Measurements from ENCODE around the gene ACTL7B. TPM values are rescaled to one million over a fixed set of nuclear protein-coding genes. Genes with fewer than 3 reads are reported as not detected.

ACTL7B gene
- total and polyA plus RNA-seq, 2 of the 4 experiments (the other 2 are of a cell fraction): not detected

- intact Hi-C loops (cut with micrococcal nuclease) (no loop called here), in situ Hi-C loops (cut with MboI; ENCODE audit: low sequenced_read_pairs) (no loop called here), dilution Hi-C loops (cut with HindIII; ENCODE audit: low sequenced_read_pairs, unreplicated experiment) (no loop called here)
- POLR2A ChIA-PET (ENCODE audit: unreplicated experiment): no interaction called here
- peaks cover 3% of the 10 kb centered on the region; the same call in 1 of the 2 replicates for H3K9me1 ChIP-seq (ENCODE audit: insufficient read depth, low read length)
- no peaks in the 10 kb centered on the region for H3K27me3 ChIP-seq (ENCODE audit: control insufficient read depth, insufficient read depth, low read length)
- H3K9ac ChIP-seq (ENCODE audit: low read depth, low read length): no peak overlapping the region
- no peak overlapping the region for H4K5ac ChIP-seq (ENCODE audit: low read depth, low read length)
- H3K18ac ChIP-seq (ENCODE audit: low read depth, low read length): no peak overlapping the region
- H4K8ac ChIP-seq (ENCODE audit: low read depth in 2 of 2, low read length in 2 of 2): no peak overlapping the region
- H3K14ac ChIP-seq (replicated peaks; ENCODE audit: low read depth, low read length): no peak overlapping the region
- no peak overlapping the region for H3K4me3 ChIP-seq (ENCODE audit: insufficient read depth, low read depth, low read length)
- H3K4me2 ChIP-seq (ENCODE audit: low read depth, low read length): no peak overlapping the region
- H3K79me1 ChIP-seq (ENCODE audit: low read depth in 1 of 2, low read length in 2 of 2): no peaks in the 10 kb centered on the region
- no peaks in the 10 kb centered on the region for H4K20me1 ChIP-seq (ENCODE audit: insufficient read depth, low read length)
- DNase-seq (no peak), ATAC-seq (ENCODE audit: low read depth) (no peak)
- no peak overlapping the region for H3K4ac ChIP-seq (ENCODE audit: low read depth, low read length)
- H3K4me1 ChIP-seq (ENCODE audit: control insufficient read depth, insufficient read depth, low read length): peaks cover 2% of the 10 kb centered on the region; the same call in 1 of the 2 replicates
- H2BK20ac ChIP-seq (ENCODE audit: low read depth, low read length): no peak overlapping the region
- CTCF ChIA-PET: interaction anchor here (0.9 to 1.1 kb wide), 2 partner anchors 15 to 25 kb away, joined by 3 read pairs; no protein-coding TSS in a partner anchor
- H3K23ac ChIP-seq (ENCODE audit: low read depth, low read length): no peak overlapping the region
- no peak overlapping the region for H2BK120ac ChIP-seq (ENCODE audit: low read depth, low read length)
- no peak overlapping the region for H2AK9ac ChIP-seq (replicated peaks; ENCODE audit: low read depth, low read length, poor library complexity)
- no peak overlapping the region for H3K27ac ChIP-seq (ENCODE audit: insufficient read depth, low read length)
- H3K9me3 ChIP-seq (ENCODE audit: control insufficient read depth, insufficient read depth, low read length): no peaks in the 10 kb centered on the region
- no CpG with 5 or more reads among the region's 3 CpGs for WGBS, 2 experiments (ENCODE audit: extremely low coverage in 2 of 2, insufficient read length in 1 of 2)
- H4K91ac ChIP-seq (ENCODE audit: insufficient read depth, low read depth, low read length): no peak overlapping the region
- peaks cover 12% of the 10 kb centered on the region for H3K36me3 ChIP-seq (ENCODE audit: control insufficient read depth, insufficient read depth, low read length)
- no peak overlapping the region for H2BK5ac ChIP-seq (ENCODE audit: low read depth, low read length, poor library complexity, severe bottlenecking)
- TF ChIP-seq RFX5 (IDR thresholded peaks at IDR 0.05; ENCODE audit: low read depth, low read length) (no peak), RCOR1 (IDR thresholded peaks at IDR 0.05; ENCODE audit: insufficient replicate concordance, low read length) (no peak), CEBPB (IDR thresholded peaks at IDR 0.05; ENCODE audit: low read depth, low read length) (no peak), CHD1 (IDR thresholded peaks at IDR 0.05; ENCODE audit: low read depth, low read length) (no peak), MXI1 (IDR thresholded peaks at IDR 0.05; ENCODE audit: borderline replicate concordance, low read depth, low read length) (no peak), BHLHE40 (IDR thresholded peaks at IDR 0.05; ENCODE audit: low read depth, low read length) (no peak), CTCF (conservative IDR thresholded peaks at IDR 0.05; ENCODE audit: low read depth, low read length) (no peak), ELK1 (IDR thresholded peaks at IDR 0.05; ENCODE audit: borderline replicate concordance, low read depth, low read length) (no peak), NFE2L2 (IDR thresholded peaks at IDR 0.05; ENCODE audit: low read depth, low read length) (no peak), MAFK (IDR thresholded peaks at IDR 0.05; ENCODE audit: low read depth, low read length) (no peak), SMC3 (IDR thresholded peaks at IDR 0.05; ENCODE audit: low read depth, low read length) (no peak)
- H2BK15ac ChIP-seq (ENCODE audit: low read depth, low read length): no peak overlapping the region
- no peak overlapping the region for H2AFZ ChIP-seq (replicated peaks; ENCODE audit: low read length, poor library complexity)
- H3K56ac ChIP-seq (ENCODE audit: extremely low read depth, insufficient read depth, low read length): no peak overlapping the region
- H2AK5ac ChIP-seq (ENCODE audit: low read depth, low read length): no peak overlapping the region
- BruUV-seq (replicated peaks): no TSS peak
Measured at GRCh38 chr9:108884701-108885100, 28.9 kb upstream of the ACTL7B start.

Data from IMR-90 (cell line).